GM21619 (cell line): ENCODE measurements around the gene SYNJ2BP.
A peak's percentile ranks its signal among the peaks of the same experiment; 100 is the strongest.
"Not testable (repeated sequence)": the region's sequence is repeated elsewhere in the genome, so short reads cannot be mapped to it uniquely, and the experiment has no call there.

ENCODE experiments used
- ATAC-seq: cut with Tn5 transposase; IDR thresholded peaks from one replicate; pipeline ENCODE4 v1.9.1; 2021; ENCODE audit not compliant: unreplicated experiment

The SYNJ2BP gene

GRCh38 chr14:70416725-70417349 lies at the start of gene SYNJ2BP:
Gene SYNJ2BP, minus strand, starts transcription at chr14:70417090. Its CDS starts 127 bp downstream, at chr14:70416963.
- ATAC-seq: peak; percentile 45

GRCh38 chr14:70454731-70455130 lies 37.8 kb upstream of the SYNJ2BP start:
- no peak for ATAC-seq

- ATAC-seq: no peak
Measured at GRCh38 chr14:70451874-70452273, 35.0 kb upstream of the SYNJ2BP start, which contains the start of gene ADAM21. Gene ADAM21, plus strand, starts transcription at chr14:70452174. Its CDS starts 5,326 bp downstream, at chr14:70457500.

GRCh38 chr14:70448633-70449340 lies 31.9 kb upstream of the SYNJ2BP start:
- no peak for ATAC-seq

- ATAC-seq: no peak
Measured at GRCh38 chr14:70442750-70443149, 25.9 kb upstream of the SYNJ2BP start.

GRCh38 chr14:70441641-70442040 lies 24.8 kb upstream of the SYNJ2BP start:
- no peak for ATAC-seq

GRCh38 chr14:70436867-70437266 lies 20.0 kb upstream of the SYNJ2BP start:
- ATAC-seq: no peak

- ATAC-seq: not testable (repeated sequence)
Measured at GRCh38 chr14:70426555-70426954, 9.7 kb upstream of the SYNJ2BP start.

GRCh38 chr14:70425354-70425753 lies 8.5 kb upstream of the SYNJ2BP start:
- no peak for ATAC-seq

GRCh38 chr14:70422538-70422937 lies 5.6 kb upstream of the SYNJ2BP start:
- ATAC-seq: no peak

GRCh38 chr14:70419270-70419931 lies 2.5 kb upstream of the SYNJ2BP start:
- not testable (repeated sequence) for ATAC-seq

GRCh38 chr14:70416338-70416724 lies 559 bp downstream of the SYNJ2BP start:
- ATAC-seq: no peak

GRCh38 chr14:70415788-70416187 lies 1.1 kb downstream of the SYNJ2BP start:
- ATAC-seq: no peak

GRCh38 chr14:70407621-70408020 lies 9.3 kb downstream of the SYNJ2BP start:
- no peak for ATAC-seq

- not testable (repeated sequence) for ATAC-seq
Measured at GRCh38 chr14:70406216-70406615, 10.7 kb downstream of the SYNJ2BP start.

- ATAC-seq: not testable (repeated sequence)
Measured at GRCh38 chr14:70403335-70403734, 13.6 kb downstream of the SYNJ2BP start.

- ATAC-seq: no peak
Measured at GRCh38 chr14:70401643-70402042, 15.2 kb downstream of the SYNJ2BP start.

GRCh38 chr14:70398706-70399431 lies 18.0 kb downstream of the SYNJ2BP start:
- no peak for ATAC-seq

- no peak for ATAC-seq
Measured at GRCh38 chr14:70398280-70398679, 18.6 kb downstream of the SYNJ2BP start.

- no peak for ATAC-seq
Measured at GRCh38 chr14:70397746-70398145, 19.1 kb downstream of the SYNJ2BP start.

GRCh38 chr14:70394674-70395306 lies 22.1 kb downstream of the SYNJ2BP start:
- ATAC-seq: no peak
